NB4 (cell line): ENCODE measurements around the gene NOP9.

Source experiments
- CTCF ChIP-seq: IDR thresholded peaks from one replicate; pipeline ENCODE4 v1.5.1; 2012; ENCODE audit warnings: low read depth, low read length
- MYC ChIP-seq: IDR thresholded peaks from 2 replicates; pipeline ENCODE4 v1.6.1; 2011; ENCODE audit warnings: low read depth, low read length

- TF ChIP-seq CTCF (no peak), MYC (no peak)
Measured at GRCh38 chr14:24269910-24270536, 29.6 kb upstream of the NOP9 start.
